NCI-H1930 (cell line): ENCODE results near the gene CLCNKA.

Experiments used
- DNase-seq, 2 experiments: peaks; one replicate each; lab custom pipeline; 2025; lab: John Stamatoyannopoulos, UW

CLCNKA gene

DNA sequence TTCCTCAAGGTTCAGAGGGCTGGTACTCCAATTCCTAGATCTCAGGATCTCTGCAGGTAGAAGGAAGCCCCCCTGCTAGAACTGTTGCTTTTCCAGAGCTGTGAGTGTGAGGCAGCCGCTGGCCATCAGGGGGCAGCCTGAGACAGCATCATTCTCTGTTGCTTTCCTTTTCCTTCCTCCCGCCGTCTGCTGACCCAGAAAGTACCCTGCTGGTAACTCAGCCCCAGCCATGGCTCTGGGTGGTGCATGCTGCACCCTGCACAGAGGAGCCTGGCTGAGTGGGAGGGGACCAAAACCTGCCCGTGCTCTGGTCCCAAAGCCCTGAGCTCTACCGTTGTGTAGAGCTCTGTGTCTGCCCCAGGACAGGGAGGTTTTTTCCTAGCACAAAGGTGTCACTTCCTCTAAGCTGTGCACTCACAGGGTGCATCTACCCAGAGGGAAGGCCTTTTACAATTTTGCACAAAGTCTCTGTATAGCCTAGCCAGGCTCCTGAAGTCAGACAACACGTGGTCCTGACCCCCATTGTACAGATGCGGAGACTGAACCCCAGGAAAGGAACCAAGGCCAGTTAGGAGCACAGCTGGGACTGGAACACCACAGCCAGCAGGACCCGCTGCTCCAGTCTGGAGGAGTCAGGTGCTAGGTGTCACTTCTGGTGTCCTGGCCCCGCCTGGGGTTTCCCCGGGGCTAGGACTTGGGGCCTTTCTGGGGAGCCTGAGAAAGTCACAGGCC, 57.3 kb downstream of the CLCNKA start:
- DNase-seq: peak in 1 of 2 experiments; percentile 54

DNA sequence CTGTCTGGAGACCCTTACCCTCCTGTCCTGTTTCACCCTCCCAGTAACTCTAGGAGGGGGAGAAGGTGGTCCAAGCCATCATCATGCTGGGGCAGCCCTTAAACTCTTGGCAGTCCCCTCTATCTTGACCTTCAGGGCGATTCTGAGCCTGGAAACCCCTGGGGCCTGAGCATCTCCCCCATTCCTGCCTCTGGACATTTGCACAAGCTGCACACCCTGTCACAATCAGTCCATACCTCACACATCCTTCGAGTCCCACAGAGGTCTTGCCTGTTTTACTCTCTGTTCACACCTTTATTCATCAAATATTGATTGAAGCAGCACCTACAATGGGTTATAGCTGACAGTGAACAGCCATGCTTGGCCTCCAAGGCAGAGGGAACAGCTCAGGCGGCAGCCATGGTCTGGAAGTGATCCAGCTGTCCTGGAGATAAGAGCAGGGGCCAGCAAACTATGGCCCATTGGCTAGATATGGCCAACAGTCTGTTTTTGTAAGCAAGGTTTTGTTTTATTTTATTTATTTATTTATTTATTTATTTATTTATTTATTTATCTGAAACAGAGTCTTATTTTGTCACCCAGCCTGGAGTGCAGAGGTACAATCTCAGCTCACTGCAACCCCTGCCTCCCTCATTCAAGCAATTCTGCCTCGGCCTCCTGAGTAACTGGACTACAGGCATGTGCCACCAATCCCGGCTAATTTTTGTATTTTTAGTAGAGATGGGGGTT, 58.8 kb downstream of the CLCNKA start:
- no peak for DNase-seq

DNA sequence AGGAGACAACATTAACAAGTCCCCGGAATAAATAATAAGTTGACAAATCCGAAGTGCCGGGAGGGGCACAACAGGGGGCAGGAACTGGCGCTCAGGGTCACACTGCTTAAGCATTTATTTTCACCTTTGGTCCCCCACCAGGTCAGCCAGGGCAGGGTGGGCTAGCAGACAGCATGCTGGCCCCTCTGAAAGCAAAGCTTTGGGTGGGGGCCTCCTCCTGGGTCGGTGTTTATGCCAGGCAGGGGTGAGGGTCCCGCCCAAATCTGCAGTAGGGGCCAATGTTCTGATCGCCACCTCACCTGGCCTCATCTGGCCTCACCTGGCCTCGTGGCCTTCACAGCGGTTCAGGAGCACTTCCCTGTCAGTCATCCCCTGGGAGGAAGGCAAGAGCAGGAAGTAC, 59.8 kb downstream of the CLCNKA start:
- DNase-seq: no peak

DNA sequence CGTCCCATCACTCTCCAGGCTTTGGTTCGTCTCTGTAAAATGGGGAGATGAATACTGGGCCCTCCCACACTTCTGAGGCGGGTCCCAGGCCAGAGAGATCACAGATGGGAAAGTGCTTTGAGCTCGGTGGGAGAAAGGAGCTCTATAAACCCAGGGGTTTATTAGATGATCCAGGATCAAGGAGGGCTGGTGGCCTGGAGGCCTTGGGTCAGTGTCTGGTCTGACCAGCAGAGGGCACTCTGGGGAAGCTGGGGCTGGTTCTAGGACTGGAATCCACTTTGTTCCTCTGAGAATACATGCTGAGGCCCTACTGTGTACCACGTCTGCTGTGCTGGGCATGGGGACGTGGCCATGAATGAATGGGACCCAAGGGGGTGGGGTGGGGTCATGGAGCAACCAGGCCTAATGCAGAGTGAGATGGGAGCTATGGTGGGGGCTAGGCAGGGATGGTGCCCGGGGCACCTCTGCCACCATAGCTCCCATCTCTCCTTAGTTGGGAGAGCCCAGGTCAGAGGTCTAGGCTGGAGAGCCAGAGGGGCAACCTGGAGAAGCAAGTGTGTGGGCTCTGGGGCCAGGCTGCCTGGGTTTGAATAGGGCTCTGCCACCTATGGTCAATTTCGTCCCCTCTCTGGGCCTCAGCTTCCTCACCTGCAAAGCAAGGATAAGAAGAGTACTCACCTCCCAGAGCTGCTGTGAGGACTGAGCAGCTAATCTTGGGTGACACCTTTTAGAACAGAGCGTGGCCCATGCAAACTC, 60.6 kb downstream of the CLCNKA start:
- DNase-seq: peak; percentile 21 to 34

DNA sequence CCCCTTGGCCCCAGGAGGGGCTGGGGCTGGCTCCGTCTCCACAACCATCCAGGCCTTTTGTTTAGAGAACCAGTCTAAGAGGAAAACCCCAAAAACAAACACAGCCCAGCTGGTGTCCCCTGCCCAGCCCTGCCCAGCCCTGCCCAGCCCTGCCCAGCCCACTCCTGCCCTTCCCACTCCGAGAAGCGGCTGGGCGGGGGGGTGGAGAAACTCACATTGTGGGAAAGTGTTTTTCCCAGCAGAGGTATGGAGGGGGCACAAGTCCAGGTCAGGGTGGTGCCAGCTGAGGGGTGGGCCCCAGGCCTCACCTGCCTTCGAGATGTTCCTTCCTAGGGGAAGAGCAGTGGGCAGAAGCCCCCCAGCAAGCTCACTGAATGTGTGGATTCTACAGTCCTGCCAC, 61.6 kb downstream of the CLCNKA start:
- DNase-seq: no peak
